HG03439 (cell line): ENCODE measurements around the gene CYP26A1.

Experiments used
- ATAC-seq: cut with Tn5 transposase; IDR thresholded peaks from one replicate; pipeline ENCODE4 v1.9.1; 2021; ENCODE audit warnings: mild to moderate bottlenecking, moderate library complexity; ENCODE audit not compliant: unreplicated experiment

CYP26A1 gene

GRCh38 chr10:93063977-93064660 is 9.6 kb upstream of the CYP26A1 start:
- no peak for ATAC-seq

GRCh38 chr10:93064874-93065660 is 8.6 kb upstream of the CYP26A1 start:
- no peak for ATAC-seq

GRCh38 chr10:93065675-93066543 is 7.8 kb upstream of the CYP26A1 start:
- ATAC-seq: no peak

GRCh38 chr10:93066544-93066913 is 7.2 kb upstream of the CYP26A1 start:
- ATAC-seq: no peak

DNA sequence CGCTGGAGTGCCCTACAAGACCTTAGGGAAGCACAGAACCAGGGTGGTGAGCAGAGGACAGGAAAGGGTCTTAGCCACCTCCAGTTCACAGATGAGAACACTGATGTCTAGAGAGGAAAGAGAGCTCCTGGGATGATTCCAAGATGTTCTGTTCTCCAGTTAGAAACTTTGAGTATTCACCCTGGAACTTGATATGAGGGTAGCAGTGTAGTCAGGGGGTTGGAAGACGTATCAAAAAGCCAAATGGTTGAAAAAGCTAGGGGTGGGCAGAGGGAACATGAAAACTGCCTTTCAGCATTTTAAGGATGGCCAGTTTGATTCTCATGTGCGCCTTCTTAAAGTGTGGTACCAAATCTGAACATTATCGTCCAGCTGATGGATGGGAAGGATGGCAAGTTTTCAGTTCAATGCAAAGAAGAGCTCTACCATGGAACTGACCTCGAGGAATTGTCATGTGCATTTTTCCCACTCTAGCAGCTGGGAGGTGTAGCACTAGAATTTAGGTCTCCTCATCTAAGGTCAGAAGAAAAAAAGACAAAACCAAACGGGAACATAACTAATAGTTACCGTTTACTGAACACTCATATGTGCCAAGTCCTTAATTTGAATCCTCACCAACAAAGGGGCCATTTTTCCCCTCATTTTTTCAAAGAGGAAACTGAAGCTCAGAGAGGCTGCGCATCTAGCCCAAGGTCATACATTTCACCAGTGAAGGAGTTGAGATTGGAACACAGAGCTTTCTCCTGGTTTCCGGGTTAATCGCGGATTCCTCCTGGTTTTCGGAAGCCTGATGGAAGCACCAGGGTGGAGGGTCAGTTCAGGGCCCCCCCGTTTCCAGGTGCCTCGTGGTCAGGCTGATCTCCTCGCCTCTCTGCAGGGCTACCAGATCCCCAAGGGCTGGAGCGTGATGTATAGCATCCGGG is 6.0 kb upstream of the CYP26A1 start:
- no peak for ATAC-seq

DNA sequence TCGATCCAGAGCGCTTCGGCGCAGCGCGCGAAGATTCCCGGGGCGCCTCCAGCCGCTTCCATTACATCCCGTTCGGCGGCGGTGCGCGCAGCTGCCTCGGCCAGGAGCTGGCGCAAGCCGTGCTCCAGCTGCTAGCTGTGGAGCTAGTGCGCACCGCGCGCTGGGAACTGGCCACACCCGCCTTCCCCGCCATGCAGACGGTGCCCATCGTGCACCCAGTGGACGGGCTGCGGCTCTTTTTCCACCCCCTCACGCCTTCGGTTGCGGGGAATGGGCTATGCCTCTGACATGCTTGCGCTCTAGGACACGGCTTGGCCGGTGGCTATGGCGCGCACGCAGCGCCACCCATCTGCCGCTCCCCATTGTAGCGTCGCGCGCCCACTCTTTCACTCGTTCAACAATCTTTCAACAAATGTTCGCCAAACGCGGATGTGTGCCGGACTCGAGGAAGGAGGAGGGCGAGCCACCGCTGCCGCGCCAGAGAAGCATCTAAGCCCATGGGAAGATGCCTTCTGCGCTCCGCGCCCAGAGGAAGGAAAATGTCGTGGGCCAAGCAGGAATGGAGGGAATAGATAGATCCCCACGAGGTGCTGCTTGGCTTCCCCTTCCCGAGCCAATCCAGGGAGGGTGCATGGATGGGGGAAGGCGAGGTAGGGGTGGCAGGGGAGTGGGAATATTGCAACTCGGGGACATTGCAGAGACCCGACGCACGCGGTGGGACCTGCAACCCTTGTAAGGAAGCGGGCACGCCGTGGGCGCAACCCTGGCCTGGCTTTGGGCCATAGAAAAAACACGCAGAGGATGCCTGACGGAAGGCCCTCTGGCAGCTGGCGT is 5.1 kb upstream of the CYP26A1 start:
- no peak for ATAC-seq

DNA sequence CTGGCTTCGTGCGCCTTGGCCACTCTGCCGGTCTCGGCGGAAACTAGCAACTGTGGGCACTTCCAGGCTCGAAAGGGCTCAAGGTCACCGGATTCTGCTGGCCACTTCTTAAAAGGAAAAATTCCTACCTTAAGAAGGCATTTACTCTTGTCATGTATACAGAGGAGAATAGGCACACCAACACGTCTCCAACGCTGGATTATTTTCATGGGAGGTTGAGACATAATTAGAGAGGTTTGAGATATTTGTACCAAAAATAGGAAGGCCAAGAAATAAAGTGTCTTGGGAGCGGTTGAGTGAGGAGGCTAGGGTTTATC is 4.5 kb upstream of the CYP26A1 start:
- no peak for ATAC-seq

DNA sequence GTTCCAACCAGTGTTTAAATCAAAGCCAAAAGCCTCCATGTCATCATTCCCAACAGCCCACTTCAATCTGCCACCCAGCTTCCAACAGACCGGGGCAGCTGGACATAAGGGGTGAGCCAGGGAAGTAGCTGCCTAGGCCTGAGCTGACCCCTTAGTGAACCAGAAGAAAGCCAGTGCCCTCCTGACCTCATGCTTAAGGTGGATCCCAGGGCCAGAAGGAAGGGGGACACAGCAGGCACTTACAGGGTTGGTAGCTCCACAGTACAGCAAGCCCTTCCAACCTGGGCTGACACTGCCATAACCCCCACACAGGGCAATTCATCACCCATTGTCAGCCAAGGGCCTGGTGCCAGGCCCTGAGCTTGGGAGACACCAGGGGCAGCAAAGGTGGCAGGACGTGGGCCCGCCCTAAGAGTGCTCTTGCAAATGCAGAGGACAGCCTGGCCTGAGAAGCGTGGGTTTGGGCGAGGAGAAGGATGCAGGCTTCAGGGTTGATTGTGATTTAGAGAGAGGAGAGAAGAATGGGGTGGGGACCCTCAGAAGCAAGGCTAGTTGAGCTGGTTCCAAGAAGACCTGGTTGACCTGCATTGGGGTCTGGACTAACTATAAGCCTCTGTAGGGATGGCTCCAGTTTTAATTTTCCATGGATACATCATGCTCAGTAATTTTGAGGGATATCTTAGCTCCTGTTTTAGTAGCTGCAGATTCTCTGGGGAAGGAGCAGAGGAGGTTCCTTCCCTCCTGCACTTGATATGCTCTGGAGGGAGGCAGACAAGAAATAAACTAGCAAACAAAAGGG is 3.1 kb upstream of the CYP26A1 start:
- no peak for ATAC-seq

GRCh38 chr10:93071177-93071472 is 2.6 kb upstream of the CYP26A1 start:
- ATAC-seq: no peak

DNA sequence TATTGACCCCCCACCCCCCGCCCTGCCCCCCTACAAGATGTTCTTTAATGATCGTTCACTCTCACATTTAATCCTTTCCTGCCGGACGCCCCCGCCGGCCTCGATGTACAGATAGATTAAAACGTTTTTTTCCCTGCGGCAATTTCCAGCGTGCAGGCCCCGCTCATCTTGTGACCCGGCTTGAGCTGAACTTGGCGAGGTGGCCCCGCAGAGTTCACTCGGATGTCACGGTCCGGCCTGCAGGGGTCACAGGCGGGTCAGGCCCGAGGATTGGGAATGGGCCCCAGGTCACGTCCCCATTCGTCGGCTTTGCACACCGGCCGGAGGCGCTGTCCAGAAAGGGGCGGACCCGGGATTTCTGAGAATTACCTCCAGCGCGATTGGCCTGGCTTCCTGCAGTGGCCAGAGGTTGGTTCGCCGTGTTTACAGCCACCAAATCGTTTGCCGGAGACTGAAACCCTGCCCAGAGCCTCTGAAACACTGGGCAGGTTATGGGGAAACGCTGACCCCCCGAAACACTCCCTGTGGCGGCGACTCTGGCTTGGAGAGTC is 1.9 kb upstream of the CYP26A1 start:
- ATAC-seq: no peak

GRCh38 chr10:93072225-93072712 is 1.4 kb upstream of the CYP26A1 start:
- ATAC-seq: no peak

GRCh38 chr10:93072713-93073538 is 767 bp upstream of the CYP26A1 start:
- no peak for ATAC-seq

DNA sequence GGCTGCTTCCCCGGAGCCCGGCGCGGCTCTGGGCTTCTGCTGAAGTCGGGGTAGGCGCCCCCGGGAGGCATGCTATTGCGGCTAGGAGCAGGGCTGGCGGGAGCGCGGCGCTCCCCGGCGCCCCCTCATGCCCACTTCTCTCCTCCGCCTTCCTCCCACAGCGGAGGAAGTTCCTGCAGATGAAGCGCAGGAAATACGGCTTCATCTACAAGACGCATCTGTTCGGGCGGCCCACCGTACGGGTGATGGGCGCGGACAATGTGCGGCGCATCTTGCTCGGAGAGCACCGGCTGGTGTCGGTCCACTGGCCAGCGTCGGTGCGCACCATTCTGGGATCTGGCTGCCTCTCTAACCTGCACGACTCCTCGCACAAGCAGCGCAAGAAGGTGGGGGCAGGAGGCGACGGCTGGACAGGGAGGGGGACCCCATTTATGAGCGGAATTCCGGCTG is 479 bp downstream of the CYP26A1 start:
- ATAC-seq: no peak

GRCh38 chr10:93074597-93075368 is 1.1 kb downstream of the CYP26A1 start:
- ATAC-seq: no peak

- ATAC-seq: no peak
Observed at GRCh38 chr10:93075369-93076221, 1.9 kb downstream of the CYP26A1 start.

- no peak for ATAC-seq
Observed at GRCh38 chr10:93076871-93077270, 3.2 kb downstream of the CYP26A1 start.
